DMS53 treated with DMSO at 0.1 percent for 48 hours (cell line): ENCODE results near the gene MUC2.

ENCODE experiments used
- DNase-seq: peaks from one replicate; lab custom pipeline; 2025; ENCODE audit not compliant: unreplicated experiment; lab: John Stamatoyannopoulos, UW

Gene MUC2

GRCh38 chr11:1036303-1036923 is 38.3 kb upstream of the MUC2 start, which contains the start of gene MUC6:
Gene MUC6 (minus strand): TSS chr11:1036718. CDS start chr11:1036655, 63 bp downstream.
- DNase-seq: no peak

DNA sequence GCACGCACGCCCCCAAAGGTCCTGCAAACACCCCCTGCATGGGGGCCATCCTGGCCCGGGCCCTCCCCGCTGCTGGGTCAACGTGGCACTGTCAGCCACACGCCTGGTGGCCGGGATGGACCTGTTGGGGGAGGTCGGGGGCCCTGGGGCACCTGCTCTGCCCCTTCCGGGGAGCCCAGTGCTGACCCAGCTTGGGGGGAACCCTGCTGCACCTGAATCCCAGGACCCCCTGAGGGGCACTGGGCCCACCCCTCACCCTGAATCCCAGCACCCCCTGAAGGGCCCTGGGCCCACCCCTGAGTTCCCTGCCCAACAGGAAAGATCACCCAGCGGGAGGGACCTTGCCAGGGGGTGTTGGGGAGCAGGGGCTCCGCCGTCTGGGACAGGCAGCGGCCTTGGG is 37.7 kb upstream of the MUC2 start:
- DNase-seq: no peak

DNA sequence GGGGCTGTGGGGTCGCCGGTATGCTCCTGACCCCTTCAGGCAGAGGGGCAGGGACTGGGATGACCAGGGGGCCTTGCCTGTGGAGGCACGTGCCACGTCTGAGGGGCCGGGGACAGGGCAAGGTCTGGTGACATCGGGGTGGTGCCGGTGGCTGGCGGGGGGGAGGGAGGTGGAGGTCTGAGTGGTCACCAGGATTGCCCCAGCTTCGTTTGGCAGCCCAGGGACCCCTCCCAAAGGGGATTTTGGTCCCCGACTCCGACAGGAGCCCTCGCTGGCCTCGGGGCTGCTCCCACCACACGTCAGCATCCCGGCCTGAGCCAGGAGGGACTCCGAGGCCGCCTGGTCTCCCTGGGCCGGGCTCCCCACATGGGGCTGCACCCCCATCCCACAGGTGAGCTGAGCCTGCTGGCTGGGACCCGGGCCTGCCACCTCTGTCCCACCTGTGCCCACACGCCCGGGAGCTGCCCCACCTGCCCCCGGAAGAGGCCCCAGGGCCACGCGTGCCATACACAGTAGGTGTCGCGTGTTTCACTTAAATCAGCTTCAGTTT is 37.1 kb upstream of the MUC2 start:
- no peak for DNase-seq

- DNase-seq: no peak
These were observed 36.3 kb upstream of the MUC2 start for GRCh38 chr11:1038361-1038760.

- no peak for DNase-seq
These were observed 35.8 kb upstream of the MUC2 start for GRCh38 chr11:1038921-1039320.

DNA sequence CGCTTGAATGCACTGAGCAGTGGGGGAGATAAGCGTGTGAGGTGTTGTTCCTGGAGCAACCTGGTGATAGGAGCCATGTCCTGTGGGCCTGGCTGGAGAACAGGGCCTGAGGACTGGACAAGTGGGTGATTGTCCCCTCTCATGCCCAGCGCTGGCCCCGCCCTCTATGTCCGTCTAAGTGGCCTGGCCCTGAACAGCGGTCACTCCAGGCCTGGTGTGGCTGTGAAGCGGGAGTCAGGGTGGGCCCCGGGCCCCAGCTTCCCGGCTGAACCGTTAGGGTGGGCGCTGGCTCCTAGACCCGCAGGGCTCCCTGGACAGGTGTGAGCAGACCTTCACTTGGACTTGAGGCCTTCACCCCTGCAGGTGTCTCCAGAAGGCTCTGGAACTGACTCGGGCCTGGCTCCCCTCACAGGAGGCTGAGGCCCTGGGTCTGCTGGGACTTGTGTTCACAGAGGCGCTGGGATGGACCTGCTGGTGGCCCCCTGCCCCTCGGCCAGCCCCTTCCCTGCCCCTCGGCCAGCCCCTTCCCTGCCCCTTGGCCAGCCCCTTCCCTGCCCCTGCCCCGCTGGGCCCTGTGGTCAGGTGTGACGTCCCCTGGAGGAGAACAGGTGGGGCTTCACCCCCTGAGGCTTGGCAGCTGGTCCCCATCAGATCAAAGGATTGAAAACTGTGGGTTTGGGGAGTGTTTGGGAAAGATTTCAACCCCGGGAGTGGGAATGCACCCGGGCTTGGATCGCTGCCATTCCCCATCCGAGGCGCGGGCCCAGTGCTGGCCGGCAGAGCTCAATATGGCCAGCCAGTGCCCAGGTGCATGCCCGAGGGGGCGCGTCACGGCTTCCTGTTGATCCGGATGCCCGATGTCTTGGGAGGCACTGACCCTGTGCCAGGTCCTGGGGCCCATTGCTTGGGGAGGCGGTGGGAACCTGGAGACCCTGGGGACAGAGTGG is 34.9 kb upstream of the MUC2 start:
- no peak for DNase-seq

GRCh38 chr11:1040428-1041148 is 34.1 kb upstream of the MUC2 start:
- no peak for DNase-seq

- no peak for DNase-seq
These were observed 33.6 kb upstream of the MUC2 start for GRCh38 chr11:1041149-1041467.

DNA sequence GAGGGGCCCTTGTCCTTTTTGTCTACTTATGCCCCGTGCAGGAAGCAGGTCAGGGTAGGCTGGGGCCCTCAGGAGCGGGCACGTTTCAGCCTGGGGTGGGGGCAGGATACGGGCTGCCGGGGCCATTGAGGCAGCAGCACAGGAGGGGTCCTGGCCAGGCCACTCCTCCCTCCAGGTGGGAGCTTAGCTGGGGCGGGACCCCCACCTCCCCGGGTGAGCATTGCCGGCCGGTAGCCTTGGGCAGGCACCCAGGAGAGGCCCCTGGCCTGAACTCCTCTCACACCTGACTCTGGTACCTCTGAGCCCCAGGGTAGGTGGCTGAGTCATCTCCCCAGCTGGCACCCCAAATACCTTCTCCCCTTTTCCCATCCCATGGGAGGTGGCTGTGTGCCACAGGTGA is 33.2 kb upstream of the MUC2 start:
- no peak for DNase-seq

DNA sequence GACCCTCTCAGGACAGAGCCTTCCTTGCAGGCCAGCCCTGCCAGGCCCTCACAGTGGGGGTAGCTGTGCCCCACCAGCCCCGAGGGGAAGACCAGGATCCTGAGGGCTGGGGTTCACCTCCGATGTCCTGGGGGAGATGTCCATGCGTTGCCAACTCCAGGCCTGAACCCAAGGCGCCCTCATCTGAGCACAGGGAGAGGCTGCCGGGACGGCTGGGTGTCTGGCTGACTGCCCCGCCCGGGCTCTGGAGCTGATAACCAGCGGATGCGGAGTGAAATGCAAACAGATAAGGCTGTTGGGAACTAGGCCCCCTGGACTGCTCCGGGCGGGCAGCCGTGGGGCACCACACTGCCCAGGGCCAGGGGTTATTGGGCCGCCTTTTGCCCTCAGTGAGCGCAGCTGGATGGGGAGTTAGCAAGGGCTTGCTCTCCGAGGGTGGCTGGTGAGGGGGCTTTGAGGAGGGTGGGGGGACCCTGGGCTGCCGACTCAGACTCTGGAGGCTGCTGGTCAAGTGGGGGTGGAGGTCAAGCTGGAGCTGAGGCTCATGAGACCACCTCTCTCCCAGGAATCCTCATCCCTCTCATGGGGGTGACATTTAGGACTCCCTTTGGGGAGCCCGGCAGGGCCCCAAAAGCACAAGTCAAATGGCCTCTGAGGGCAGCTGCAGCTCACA is 32.6 kb upstream of the MUC2 start:
- DNase-seq: no peak

- no peak for DNase-seq
These were observed 31.8 kb upstream of the MUC2 start for GRCh38 chr11:1042626-1043562.

DNA sequence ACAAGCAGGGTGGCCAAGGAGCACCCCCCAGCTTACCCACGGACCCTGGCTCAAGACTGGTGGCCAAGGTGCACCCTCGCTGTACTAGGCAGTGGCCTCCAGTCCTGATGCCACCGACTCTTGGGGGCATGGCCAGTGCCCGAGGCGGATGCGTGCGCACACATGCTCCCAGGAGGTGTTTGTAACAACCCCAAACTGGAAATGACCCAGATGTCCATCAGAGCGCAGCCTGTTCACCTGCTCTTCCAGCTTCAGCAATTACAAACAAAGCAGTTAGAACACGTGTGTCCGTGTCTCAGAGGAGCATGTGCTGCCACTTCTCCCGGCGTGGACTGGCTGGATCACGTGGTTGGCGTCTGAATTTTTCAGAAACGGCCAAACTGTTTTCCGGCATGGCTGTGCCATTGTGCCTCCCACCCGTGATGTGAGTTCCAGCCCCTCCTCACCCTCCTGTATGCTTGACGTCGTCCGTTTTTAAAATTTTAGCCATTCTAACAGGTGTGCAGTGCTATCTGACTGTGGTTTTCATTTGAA is 31.0 kb upstream of the MUC2 start:
- DNase-seq: no peak

DNA sequence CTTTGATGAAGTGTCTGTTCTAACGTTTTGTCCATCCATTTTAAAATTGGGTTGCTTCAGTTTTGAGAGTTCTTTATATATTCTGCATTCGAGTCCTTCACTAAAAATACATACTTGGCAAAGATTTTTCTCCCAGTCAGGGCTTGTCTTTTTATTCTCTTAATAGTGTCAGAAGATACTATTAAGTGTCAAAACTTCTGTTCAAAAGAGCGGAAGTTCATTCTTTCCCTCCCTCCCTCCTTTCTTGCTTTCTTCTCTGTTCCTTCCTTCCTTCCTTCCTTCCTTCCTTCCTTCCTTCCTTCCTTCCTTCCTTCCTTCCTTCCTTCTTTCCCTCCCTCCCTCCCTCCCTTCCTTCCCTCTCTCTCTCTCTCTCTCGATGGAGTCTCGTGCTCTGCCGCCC is 30.5 kb upstream of the MUC2 start:
- DNase-seq: no peak

DNA sequence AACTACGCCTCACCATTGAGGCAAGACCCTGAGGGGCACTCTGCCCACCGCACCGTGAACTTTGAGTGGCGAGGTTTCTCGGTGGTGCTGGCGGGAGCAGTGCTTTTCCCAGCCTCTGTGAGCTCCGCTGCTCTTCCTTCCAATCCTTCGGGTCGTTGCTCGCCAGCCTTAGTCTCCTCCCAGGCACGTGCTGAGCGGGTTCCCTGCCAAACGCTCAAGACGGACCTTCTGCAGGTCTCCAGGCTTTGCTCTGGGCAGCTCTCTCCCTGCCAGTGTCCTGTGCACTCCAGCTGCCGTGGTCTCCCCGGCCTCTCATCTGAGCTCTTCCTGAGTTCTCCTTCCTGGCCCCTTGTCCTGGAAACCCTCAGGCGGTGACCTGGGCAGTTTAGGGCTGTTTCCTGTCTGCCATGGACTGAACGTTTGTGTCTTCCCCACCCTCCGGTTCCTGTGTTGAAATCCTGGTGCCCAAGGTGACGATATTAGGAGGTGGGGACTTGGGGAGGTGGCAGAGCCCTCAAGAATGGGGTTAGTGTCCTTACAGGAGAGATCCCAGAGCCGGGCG is 27.0 kb upstream of the MUC2 start:
- no peak for DNase-seq

DNA sequence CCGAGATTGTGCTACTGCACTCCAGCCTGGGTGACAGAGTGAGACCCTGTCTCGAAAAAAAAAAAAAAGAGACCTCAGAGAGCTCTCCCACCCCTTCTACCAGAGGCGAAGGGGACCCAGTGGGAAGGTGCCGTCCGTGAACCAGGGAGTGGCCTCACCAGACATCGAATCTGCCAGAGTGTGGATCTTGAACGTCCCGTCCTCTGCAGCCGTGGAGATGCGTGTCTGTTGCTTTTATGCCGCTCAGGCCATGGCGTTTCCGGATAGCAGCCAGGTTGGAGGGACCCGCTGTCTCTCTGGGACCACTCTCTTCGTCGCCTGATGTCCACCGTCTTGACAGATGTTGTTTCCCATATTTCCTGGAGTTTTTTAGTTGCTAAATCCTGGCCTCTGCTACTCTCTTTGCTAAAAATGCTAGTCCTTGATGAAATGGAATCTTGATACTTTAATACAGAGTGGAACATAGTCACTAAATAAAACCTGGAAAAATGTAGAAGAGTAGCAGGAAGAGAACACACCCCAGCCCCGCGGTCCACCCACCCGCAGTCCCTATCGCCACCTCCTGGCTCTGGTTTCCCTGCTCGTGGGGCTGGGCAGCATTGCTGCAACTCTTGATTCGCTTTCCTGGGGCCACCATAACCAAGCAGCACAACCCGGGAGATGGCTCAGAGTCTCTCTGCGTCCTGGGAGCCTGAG is 26.2 kb upstream of the MUC2 start:
- no peak for DNase-seq

DNA sequence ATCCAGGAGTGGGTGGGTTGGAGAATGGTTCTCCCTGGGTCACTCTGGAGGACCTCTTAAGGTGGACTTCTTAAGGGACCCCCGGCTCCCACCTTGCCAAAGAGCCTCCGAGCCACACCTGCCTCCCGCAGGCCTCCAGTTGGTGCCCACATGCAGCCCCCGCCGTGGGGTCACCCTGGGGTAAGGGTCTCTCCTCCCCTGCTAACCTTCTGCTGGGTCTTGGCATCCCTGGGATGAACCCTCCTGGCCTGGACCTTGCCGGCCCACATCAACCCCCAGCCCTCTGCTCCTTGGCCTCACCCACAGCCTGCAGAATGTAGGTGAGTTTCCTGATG is 25.6 kb upstream of the MUC2 start:
- no peak for DNase-seq

DNA sequence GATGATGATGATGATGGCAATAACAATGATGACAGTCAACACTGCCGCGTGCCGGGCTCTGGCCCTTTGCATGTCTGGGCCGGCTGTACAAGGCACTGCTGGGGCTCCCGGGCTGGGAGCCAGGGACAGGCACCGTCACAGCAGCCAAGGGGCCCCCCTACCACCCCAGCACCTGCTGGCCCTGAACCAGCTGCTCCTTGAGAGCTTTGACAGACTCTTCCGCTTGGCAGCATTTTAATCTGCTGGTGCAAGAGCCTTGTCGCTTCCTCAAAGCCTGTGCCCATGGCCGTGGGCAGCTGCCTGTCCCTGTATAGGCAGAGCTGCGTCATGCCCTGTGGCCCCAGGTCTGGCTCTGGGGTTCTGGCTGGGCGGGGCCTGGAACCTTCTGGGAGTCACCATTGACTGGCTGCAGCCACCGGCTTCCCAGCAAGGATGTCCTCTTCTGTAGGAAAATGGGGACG is 25.2 kb upstream of the MUC2 start:
- no peak for DNase-seq

- DNase-seq: no peak
These were observed 24.6 kb upstream of the MUC2 start for GRCh38 chr11:1049911-1050580.
